Glutamatergic neuron (in vitro differentiated cells): ENCODE results near the gene FABP2. TPM values are rescaled to one million over a fixed set of nuclear protein-coding genes. Genes with fewer than 3 reads are reported as not detected.
A peak's percentile ranks its signal among the peaks of the same experiment; 100 is the strongest.
"Not testable (repeated sequence)": the region's sequence is repeated elsewhere in the genome, so short reads cannot be mapped to it uniquely, and the experiment has no call there.

Experiments
- DNase-seq: peaks from one replicate; pipeline ENCODE4 v3.0.0; 2022
- H3K27ac Mint-ChIP-seq: one replicate; pipeline ENCODE4 v1.8.0; 2020; ENCODE audit warnings: mild to moderate bottlenecking, mixed read lengths, inconsistent platforms; ENCODE audit not compliant: unreplicated experiment
- H3K27me3 Mint-ChIP-seq: one replicate; pipeline ENCODE4 v1.8.0; 2020; ENCODE audit warnings: mild to moderate bottlenecking, moderate library complexity, mixed read lengths, inconsistent platforms; ENCODE audit not compliant: unreplicated experiment
- H3K36me3 Mint-ChIP-seq: one replicate; pipeline ENCODE4 v1.8.0; 2020; ENCODE audit warnings: mild to moderate bottlenecking, mixed read lengths, inconsistent platforms; ENCODE audit not compliant: unreplicated experiment
- H3K4me1 Mint-ChIP-seq: one replicate; pipeline ENCODE4 v1.8.0; 2020; ENCODE audit warnings: mild to moderate bottlenecking, low read depth, mixed read lengths, inconsistent platforms; ENCODE audit not compliant: unreplicated experiment
- H3K4me3 Mint-ChIP-seq: one replicate; pipeline ENCODE4 v1.8.0; 2020; ENCODE audit warnings: mild to moderate bottlenecking, mixed read lengths, inconsistent platforms; ENCODE audit not compliant: unreplicated experiment
- H3K9me3 Mint-ChIP-seq: one replicate; pipeline ENCODE4 v1.8.0; 2020; ENCODE audit warnings: mild to moderate bottlenecking, moderate library complexity, mixed read lengths, inconsistent platforms; ENCODE audit not compliant: unreplicated experiment
- total RNA-seq: library from RNA; stranded (reverse); fragmentation: NEBNext Ultra II Directional; extraction: Animal tissue kit (Norgen Biotek cat#: 25700); gene quantifications from one replicate; pipeline ENCODE4 v1.2.1, GENCODE V29; 2021; ENCODE audit not compliant: unreplicated experiment
- TF ChIP-seq, protein P1 (sequence below): fragments of 200-600 bp; sonication (generic); IDR thresholded peaks from one replicate; pipeline ENCODE4 v1.5.0; 2021; ENCODE audit not compliant: partially characterized antibody, unreplicated experiment

Gene FABP2
- total RNA-seq, 1 donor from 2014 or later, result not detected

DNA sequence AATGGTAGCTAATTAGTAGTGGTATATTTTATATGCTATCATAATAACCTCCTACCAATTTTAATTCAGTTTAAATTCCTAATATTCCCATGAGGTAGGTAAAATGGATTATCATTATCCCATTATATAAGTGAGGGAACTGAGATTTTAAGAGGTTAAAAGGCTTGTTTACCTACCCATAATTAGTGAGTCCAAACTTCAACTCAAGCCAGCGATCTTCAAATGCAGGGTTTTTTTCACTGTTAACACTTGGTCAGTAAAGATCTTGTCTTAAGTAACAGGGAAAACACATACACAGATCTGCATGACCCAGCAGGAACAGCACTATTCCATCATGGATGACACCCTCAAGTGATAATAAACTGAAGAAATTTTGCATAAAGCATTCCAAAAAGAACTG lies 31.3 kb downstream of the FABP2 start:
- no peak overlapping the region for H3K27ac Mint-ChIP-seq
- TF ChIP-seq, protein P1, sequence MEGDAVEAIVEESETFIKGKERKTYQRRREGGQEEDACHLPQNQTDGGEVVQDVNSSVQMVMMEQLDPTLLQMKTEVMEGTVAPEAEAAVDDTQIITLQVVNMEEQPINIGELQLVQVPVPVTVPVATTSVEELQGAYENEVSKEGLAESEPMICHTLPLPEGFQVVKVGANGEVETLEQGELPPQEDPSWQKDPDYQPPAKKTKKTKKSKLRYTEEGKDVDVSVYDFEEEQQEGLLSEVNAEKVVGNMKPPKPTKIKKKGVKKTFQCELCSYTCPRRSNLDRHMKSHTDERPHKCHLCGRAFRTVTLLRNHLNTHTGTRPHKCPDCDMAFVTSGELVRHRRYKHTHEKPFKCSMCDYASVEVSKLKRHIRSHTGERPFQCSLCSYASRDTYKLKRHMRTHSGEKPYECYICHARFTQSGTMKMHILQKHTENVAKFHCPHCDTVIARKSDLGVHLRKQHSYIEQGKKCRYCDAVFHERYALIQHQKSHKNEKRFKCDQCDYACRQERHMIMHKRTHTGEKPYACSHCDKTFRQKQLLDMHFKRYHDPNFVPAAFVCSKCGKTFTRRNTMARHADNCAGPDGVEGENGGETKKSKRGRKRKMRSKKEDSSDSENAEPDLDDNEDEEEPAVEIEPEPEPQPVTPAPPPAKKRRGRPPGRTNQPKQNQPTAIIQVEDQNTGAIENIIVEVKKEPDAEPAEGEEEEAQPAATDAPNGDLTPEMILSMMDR, result no peak
- no peaks in the 10 kb centered on the region for H3K9me3 Mint-ChIP-seq
- no peaks in the 10 kb centered on the region for H3K36me3 Mint-ChIP-seq
- no peak for DNase-seq
- H3K4me1 Mint-ChIP-seq, result no peaks in the 10 kb centered on the region
- no peaks in the 10 kb centered on the region for H3K27me3 Mint-ChIP-seq
- no peak overlapping the region for H3K4me3 Mint-ChIP-seq

- no peak for DNase-seq
- Mint-ChIP-seq H3K9me3 (no peaks in the 10 kb centered on the region), H3K36me3 (no peaks in the 10 kb centered on the region), H3K4me1 (no peaks in the 10 kb centered on the region), H3K4me3 (no peak overlapping the region), H3K27me3 (no peaks in the 10 kb centered on the region), H3K27ac (no peak overlapping the region)
- TF ChIP-seq, protein P1, result no peak
Observed at GRCh38 chr4:119289313-119289712, 32.6 kb downstream of the FABP2 start.

DNA sequence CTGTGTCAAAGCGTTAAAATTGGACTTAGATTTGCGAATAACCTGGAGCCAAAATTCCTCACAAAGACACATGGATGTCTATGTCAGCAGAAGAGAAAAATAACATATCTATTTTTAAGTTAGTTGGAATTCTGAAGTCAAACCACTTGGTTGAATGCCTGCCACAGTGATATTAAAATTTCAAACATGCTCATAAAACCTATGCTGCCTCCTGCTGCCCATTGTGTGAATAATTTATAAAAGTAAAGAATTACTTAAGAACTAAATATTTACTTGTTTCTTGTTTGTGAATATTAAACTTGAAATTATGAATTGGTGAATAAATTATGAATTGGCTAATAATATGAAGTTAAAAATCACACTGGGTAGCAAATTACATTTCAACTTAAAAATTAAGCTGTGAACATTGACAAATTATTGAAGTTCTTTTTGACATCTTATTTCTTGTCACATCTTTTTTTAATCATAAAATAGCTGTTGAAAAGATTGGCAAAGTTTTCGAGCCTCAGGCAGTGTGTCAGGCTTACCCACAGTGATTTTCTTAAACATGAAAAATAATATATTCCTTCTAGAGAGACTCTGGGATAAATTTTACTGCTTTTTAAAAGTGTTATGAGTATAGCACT lies 35.4 kb downstream of the FABP2 start:
- Mint-ChIP-seq H3K4me3 (no peak overlapping the region), H3K27ac (no peak overlapping the region), H3K36me3 (no peaks in the 10 kb centered on the region), H3K27me3 (no peaks in the 10 kb centered on the region), H3K9me3 (no peaks in the 10 kb centered on the region), H3K4me1 (no peaks in the 10 kb centered on the region)
- no peak for DNase-seq
- TF ChIP-seq, protein P1, result peak; percentile 79

- TF ChIP-seq, protein P1, result no peak
- Mint-ChIP-seq H3K36me3 (peaks cover 1% of the 10 kb centered on the region), H3K27ac (no peak overlapping the region), H3K27me3 (no peaks in the 10 kb centered on the region), H3K4me1 (no peaks in the 10 kb centered on the region), H3K4me3 (no peak overlapping the region), H3K9me3 (no peaks in the 10 kb centered on the region)
- DNase-seq, result no peak
Observed at GRCh38 chr4:119284876-119285780, 36.8 kb downstream of the FABP2 start.

GRCh38 chr4:119281393-119281792 lies 40.5 kb downstream of the FABP2 start:
- H3K9me3 Mint-ChIP-seq, result no peaks in the 10 kb centered on the region
- peaks cover 5% of the 10 kb centered on the region for H3K36me3 Mint-ChIP-seq
- H3K4me3 Mint-ChIP-seq, result no peak overlapping the region
- H3K27me3 Mint-ChIP-seq, result no peaks in the 10 kb centered on the region
- no peak for DNase-seq
- H3K27ac Mint-ChIP-seq, result no peak overlapping the region
- TF ChIP-seq, protein P1, result no peak
- peaks cover 2% of the 10 kb centered on the region for H3K4me1 Mint-ChIP-seq

DNA sequence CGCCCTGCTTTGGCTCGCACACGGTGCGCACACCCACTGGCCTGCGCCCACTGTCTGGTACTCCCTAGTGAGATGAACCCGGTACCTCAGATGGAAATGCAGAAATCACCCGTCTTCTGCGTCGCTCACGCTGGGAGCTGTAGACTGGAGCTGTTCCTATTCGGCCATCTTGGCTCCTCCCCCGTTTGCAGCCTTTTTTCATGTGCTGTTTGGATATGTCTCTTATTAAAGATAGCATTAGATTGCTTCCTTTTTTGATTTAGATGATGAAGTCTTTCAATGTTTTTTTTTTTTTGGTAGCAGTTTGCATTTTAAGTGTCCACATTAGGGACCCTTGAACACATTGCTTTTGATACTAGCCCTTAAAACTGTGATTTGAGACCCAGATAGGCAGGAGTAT lies 42.0 kb downstream of the FABP2 start:
- not testable (repeated sequence) for H3K4me1 Mint-ChIP-seq, H3K36me3 Mint-ChIP-seq, H3K27me3 Mint-ChIP-seq, H3K9me3 Mint-ChIP-seq, DNase-seq
- Mint-ChIP-seq H3K4me3 (peak overlapping the region; percentile 67), H3K27ac (peak overlapping the region; percentile 62)

DNA sequence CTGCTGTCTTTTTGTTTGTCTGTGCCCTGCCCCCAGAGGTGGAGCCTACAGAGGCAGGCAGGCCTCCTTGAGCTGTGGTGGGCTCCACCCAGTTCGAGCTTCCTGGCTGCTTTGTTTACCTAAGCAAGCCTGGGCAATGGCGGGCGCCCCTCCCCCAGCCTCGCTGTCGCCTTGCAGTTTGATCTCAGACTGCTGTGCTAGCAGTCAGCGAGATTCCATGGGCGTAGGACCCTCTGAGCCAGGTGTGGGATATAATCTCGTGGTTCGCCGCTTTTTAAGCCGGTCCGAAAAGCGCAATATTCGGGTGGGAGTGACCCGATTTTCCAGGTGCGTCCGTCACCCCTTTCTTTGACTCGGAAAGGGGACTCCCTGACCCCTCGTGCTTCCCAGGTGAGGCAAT lies 42.4 kb downstream of the FABP2 start:
- H3K4me3 Mint-ChIP-seq, result peak overlapping the region; percentile 67

More for the DNA sequence above, 42.4 kb downstream of the FABP2 start:
- not testable (repeated sequence) for DNase-seq, H3K27me3 Mint-ChIP-seq, H3K9me3 Mint-ChIP-seq, H3K36me3 Mint-ChIP-seq, H3K4me1 Mint-ChIP-seq
- H3K27ac Mint-ChIP-seq, result peak overlapping the region; percentile 62
